Motor neuron (in vitro differentiated cells): ENCODE measurements around the gene MON2. TPM values are rescaled to one million over a fixed set of nuclear protein-coding genes. Genes with fewer than 3 reads are reported as not detected.

Experiments
- ATAC-seq, 8 experiments: fragments of 200-7000 bp; cut with Tn5 transposase; replicated peaks in 6 of 8; 2 replicates each; pipeline ENCODE4 v1.8.0; 2021; ENCODE audit warnings: mild to moderate bottlenecking in 8 of 8, moderate library complexity in 8 of 8
- H3K27ac ChIP-seq, 2 donors: fragments of 250-450 bp; sonication (Bioruptor Pico); 2 replicates each; pipeline ENCODE4 v1.9.0; 2021; ENCODE audit warnings: antibody characterized with exemption in 2 of 2, mild to moderate bottlenecking in 2 of 2, moderate library complexity in 1 of 2
- H3K4me1 ChIP-seq, 2 donors: fragments of 250-450 bp; sonication (Bioruptor Pico); replicated peaks in 1 of 2; 2 replicates each; pipeline ENCODE4 v1.6.1; 2021; ENCODE audit warnings: antibody characterized with exemption in 2 of 2, mild to moderate bottlenecking in 2 of 2, moderate library complexity in 1 of 2
- H3K4me3 ChIP-seq, 5 donors: fragments of 250-450 bp; sonication (Bioruptor Pico); 2 replicates each; pipeline ENCODE4 v1.9.0; 2021; ENCODE audit warnings: antibody characterized with exemption in 5 of 5, mild to moderate bottlenecking in 5 of 5, moderate library complexity in 4 of 5
- WGBS, 10 experiments: fragments of 450-650 bp; shearing (Covaris generic); methylation state at CpG; one replicate each; pipeline ENCODE4 v1.0.0; 2022; 5-methylcytosine and 5-hydroxymethylcytosine counted together
- in situ Hi-C, 9 experiments: fragments of 400-800 bp; cut with MboI; loops; one replicate each; pipeline ENCODE4 v1.15.0; 2021; ENCODE audit warnings: low sequenced_read_pairs in 9 of 9, low pct_unique_long_range_greater_than_20kb in 2 of 9; ENCODE audit not compliant: unreplicated experiment in 9 of 9
- total RNA-seq, 8 experiments: library from RNA; unstranded; fragments of 300-600 nt; gene quantifications; 2 replicates each; pipeline versions ENCODE4 v1.2.3 to v1.2.4, GENCODE V29; 2022

The MON2 gene
- total RNA-seq, 8 experiments from 2014 or later: 19.2 to 84.6 (median 39.7) TPM

DNA sequence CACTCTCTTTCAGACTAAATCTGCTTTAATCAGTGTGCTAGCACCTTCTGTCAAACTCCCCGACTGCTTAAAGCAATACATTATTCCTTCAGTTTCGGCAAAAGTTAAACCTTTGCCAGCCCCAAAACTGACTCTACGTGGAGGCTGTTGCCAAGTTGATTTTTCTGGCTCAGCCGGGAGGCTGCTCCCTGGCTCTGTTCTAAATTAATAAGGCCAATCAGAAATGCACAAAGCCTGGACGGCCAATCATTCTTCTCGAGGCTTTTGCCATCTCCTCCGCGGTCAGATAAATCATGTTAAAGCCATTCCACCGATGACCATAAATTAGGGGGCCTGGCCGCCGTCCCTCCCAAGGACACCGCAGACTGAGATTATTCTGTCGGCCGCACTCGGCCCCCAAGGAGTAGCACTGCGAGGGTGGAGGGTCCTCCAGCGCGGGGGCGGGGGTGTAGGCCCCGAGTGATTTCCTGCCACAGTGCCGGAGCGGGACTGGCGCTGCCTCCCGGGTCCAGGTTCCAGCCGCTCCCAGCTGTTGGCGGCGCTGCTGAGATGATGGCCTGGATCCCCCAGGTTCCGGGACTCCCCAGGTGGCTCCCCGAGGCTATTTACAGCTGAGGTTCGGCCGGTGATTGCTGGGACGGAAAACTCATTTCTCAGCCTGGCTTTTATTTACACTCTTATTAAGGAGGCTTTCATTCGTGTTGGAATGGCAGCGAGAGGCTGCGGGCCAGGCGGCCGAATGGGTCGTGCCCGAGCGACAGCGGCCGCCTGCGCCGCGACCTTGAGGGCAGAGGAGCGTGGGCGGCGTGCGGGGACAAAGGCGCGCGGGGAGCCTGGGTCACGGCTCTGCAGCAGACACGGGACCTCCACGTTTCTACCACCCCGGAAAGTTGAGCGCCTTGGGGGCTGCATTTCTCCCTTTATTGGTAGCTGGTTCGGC lies 165.1 kb downstream of the MON2 start:
- peak overlapping the region; percentile 78 for H3K27ac ChIP-seq
- ATAC-seq: peak; percentile 71 to 90 (median 86)
- peak overlapping the region; percentile 22 to 30 (median 28) for H3K4me3 ChIP-seq
- 0 to 15% (median 4%) methylated on average over 2 to 17 of the region's 58 CpGs; no CpG with 5 or more reads in 1 of the 10 experiments for WGBS, 10 experiments
- peaks cover 58 to 60% of the 10 kb centered on the region in 2 donors for H3K4me1 ChIP-seq
- in situ Hi-C loops: loop anchor here in 1 of 9 experiments (25.0 kb wide), 1 partner anchor 156 kb away; no protein-coding TSS in a partner anchor

DNA sequence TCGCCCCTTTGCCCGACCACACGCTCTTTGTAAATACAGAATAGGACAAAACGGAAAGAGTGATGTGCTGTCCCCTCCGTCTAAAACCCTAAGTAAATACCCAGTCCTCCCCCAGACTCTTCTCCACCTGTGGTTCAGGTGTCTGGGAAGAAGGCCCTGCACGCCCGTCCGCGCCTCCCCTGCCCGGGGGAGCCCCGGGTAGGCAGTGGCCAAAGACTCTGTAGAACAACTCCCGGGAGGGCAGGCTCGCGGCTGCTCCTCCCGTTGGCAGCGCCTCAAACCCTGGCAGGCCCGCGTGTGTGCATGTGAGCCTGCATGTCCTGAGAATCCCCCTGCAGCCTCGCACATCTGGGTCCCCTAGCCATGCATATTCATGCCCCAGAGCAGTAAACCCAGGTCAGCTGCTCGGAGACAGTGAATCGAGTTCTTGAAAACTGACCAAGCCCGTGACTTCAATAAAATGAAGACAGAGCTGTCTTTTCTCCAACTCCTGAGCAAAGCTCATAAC lies 165.8 kb downstream of the MON2 start:
- in situ Hi-C loops: loop anchor here in 1 of 9 experiments (25.0 kb wide), 1 partner anchor 155 kb away; no protein-coding TSS in a partner anchor
- peak; percentile 49 to 75 (median 56) for ATAC-seq
- WGBS, 10 experiments: 0 to 12% (median 3%) methylated on average over 2 to 11 of the region's 22 CpGs; no CpG with 5 or more reads in 5 of the 10 experiments
- H3K4me3 ChIP-seq: peak overlapping the region; percentile 22 to 30 (median 28)
- peak overlapping the region; percentile 78 for H3K27ac ChIP-seq
- H3K4me1 ChIP-seq: peaks cover 58 to 60% of the 10 kb centered on the region in 2 donors

- Histone ChIP-seq H3K4me1 (peaks cover 37 to 40% of the 10 kb centered on the region in 2 donors), H3K27ac (no peak overlapping the region), H3K4me3 (no peak overlapping the region)
- no peak for ATAC-seq
- WGBS, 10 experiments: 27 to 100% (median 59%) methylated on average over 1 of the region's 1 CpG; no CpG with 5 or more reads in 2 of the 10 experiments
- in situ Hi-C loops: loop anchor here in 1 of 9 experiments (25.0 kb wide), 1 partner anchor 152 kb away; no protein-coding TSS in a partner anchor
Observed at GRCh38 chr12:62635649-62636048, 169.0 kb downstream of the MON2 start.

DNA sequence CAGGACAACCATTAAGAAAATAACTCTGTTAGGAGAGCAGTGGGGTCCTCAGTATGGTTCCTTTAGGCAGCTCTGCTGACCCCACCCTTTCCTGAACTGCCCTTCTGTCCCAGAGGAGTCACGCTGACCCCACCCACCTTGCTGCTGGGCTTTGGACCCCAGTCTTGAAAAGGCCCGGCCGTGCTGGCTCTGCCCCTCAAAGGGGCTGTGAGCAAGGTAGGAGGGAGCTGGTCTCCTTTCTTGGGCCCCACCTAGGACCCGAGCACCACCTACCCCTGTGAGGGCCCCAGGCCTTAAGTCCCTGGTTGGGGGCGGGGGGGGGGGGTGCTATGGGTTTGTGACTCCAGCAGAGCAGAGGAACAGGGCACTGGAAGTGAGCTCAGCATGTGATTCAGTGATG lies 171.1 kb downstream of the MON2 start:
- in situ Hi-C loops: loop anchor here in 1 of 9 experiments (25.0 kb wide), 1 partner anchor 150 kb away; no protein-coding TSS in a partner anchor
- Histone ChIP-seq H3K4me3 (no peak overlapping the region), H3K4me1 (peaks cover 24 to 25% of the 10 kb centered on the region in 2 donors), H3K27ac (no peak overlapping the region)
- no peak for ATAC-seq
- WGBS, 10 experiments: no CpG with 5 or more reads among the region's 5 CpGs

- Histone ChIP-seq H3K27ac (no peak overlapping the region), H3K4me3 (no peak overlapping the region), H3K4me1 (peaks cover 6 to 12% of the 10 kb centered on the region in 2 donors)
- in situ Hi-C loops: loop anchor here in 1 of 9 experiments (25.0 kb wide), 1 partner anchor 146 kb away; no protein-coding TSS in a partner anchor
- peak in 1 of 8 experiments; percentile 32 for ATAC-seq
- 0 to 100% (median 76%) methylated on average over 1 to 4 of the region's 4 CpGs; no CpG with 5 or more reads in 3 of the 10 experiments for WGBS, 10 experiments
Observed at GRCh38 chr12:62640910-62641448, 174.4 kb downstream of the MON2 start.

DNA sequence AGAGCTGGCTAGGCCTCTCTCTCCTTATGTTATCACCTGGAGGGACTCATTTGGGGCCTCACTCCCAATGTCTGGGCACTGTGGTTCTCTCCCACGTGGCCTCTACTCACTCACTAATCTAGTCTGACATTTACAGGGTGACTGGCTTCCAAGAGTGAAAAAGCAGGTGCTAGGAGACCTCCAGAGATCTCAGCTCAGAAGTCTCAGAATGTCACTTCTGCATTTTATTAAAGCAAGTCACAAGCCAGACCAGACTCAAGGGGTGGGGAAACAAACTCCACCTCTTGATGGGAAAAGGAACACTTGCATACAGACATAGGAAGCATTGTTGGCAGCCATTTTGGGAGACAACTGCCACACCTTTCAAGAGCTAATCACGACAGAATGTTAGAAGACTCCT lies 175.9 kb downstream of the MON2 start:
- WGBS, 10 experiments: 33 to 100% (median 88%) methylated on average over 1 to 2 of the region's 2 CpGs; no CpG with 5 or more reads in 3 of the 10 experiments
- in situ Hi-C loops: loop anchor here in 1 of 9 experiments (25.0 kb wide), 1 partner anchor 145 kb away; no protein-coding TSS in a partner anchor
- H3K27ac ChIP-seq: no peak overlapping the region
- H3K4me3 ChIP-seq: no peak overlapping the region
- H3K4me1 ChIP-seq: peaks cover 4 to 12% of the 10 kb centered on the region in 2 donors
- ATAC-seq: no peak

- Histone ChIP-seq H3K4me3 (no peak overlapping the region), H3K27ac (no peak overlapping the region), H3K4me1 (peaks cover 4 to 14% of the 10 kb centered on the region in 2 donors)
- in situ Hi-C loops: loop anchor here in 1 of 9 experiments (25.0 kb wide), 1 partner anchor 144 kb away; no protein-coding TSS in a partner anchor
- ATAC-seq: peak in 2 of 8 experiments; percentile 21 to 24
- WGBS, 10 experiments: 78 to 100% (median 92%) methylated on average over 1 to 2 of the region's 2 CpGs; no CpG with 5 or more reads in 1 of the 10 experiments
Observed at GRCh38 chr12:62643486-62643885, 176.9 kb downstream of the MON2 start.

- H3K27ac ChIP-seq: no peak overlapping the region
- ATAC-seq: no peak
- in situ Hi-C loops: loop anchor here in 1 of 9 experiments (25.0 kb wide), 1 partner anchor 141 kb away; no protein-coding TSS in a partner anchor
- no peak overlapping the region for H3K4me3 ChIP-seq
- H3K4me1 ChIP-seq: peaks cover 10 to 16% of the 10 kb centered on the region in 2 donors
- WGBS, 10 experiments: 60 to 100% (median 75%) methylated on average over 1 to 5 of the region's 8 CpGs; no CpG with 5 or more reads in 1 of the 10 experiments
Observed at GRCh38 chr12:62646566-62646965, 179.9 kb downstream of the MON2 start.

GRCh38 chr12:62647586-62647985 lies 181.0 kb downstream of the MON2 start:
- in situ Hi-C loops: loop anchor here in 1 of 9 experiments (25.0 kb wide), 1 partner anchor 140 kb away; no protein-coding TSS in a partner anchor
- WGBS, 10 experiments: 0 to 86% (median 30%) methylated on average over 1 to 3 of the region's 3 CpGs; no CpG with 5 or more reads in 3 of the 10 experiments
- Histone ChIP-seq H3K27ac (no peak overlapping the region), H3K4me1 (peaks cover 10 to 16% of the 10 kb centered on the region in 2 donors), H3K4me3 (no peak overlapping the region)
- ATAC-seq: peak in 1 of 8 experiments; percentile 38

- WGBS, 10 experiments: 0 to 75% (median 47%) methylated on average over 1 to 4 of the region's 4 CpGs; no CpG with 5 or more reads in 2 of the 10 experiments
- no peak overlapping the region for H3K27ac ChIP-seq
- peaks cover 17 to 33% of the 10 kb centered on the region in 2 donors for H3K4me1 ChIP-seq
- no peak overlapping the region for H3K4me3 ChIP-seq
- in situ Hi-C loops: loop anchor here in 1 of 9 experiments (25.0 kb wide), 1 partner anchor 138 kb away; no protein-coding TSS in a partner anchor
- ATAC-seq: peak in 3 of 8 experiments; percentile 23 to 44 (median 38)
Observed at GRCh38 chr12:62649412-62650138, 182.9 kb downstream of the MON2 start.
